G401.6 (cell line): ENCODE measurements around the gene NEDD4L.

Experiments
- FAIRE-seq: peaks from 2 replicates; lab custom pipeline; 2012; peaks lifted over from hg19 to GRCh38; lab: Jason Lieb, UNC

NEDD4L gene

DNA sequence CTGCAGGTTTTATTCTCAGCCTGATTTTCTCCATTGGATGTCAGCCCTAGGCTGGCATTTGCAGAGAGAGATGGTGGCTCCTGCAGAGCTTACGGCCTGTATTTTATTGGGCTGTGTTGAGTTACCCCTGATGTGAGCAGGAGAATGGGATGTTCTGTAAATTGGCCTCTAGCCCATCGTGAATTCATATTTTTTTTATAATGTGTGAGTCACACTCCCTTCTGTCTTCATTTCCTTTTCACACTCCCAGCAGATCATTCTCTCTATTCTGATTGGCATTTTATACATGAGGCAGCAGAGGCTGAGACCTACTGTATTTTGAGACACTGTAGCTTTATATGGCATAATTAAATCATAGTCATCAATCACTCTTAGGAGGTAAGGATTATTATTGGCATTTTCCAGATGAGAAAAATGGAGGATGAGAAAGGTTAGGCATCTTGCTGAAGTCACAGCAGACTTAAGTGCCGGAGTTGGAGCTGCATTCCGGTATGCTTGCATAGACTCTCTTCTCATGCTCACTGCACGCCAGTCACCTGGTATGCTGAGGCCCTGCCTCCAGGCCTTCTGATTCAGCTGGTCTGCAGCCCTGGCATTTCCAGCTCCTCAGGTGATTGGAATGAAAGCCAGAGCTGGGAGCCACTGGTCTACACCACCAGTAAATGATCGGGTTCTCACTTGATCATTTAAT lies 142.4 kb downstream of the NEDD4L start:
- FAIRE-seq = no peak

DNA sequence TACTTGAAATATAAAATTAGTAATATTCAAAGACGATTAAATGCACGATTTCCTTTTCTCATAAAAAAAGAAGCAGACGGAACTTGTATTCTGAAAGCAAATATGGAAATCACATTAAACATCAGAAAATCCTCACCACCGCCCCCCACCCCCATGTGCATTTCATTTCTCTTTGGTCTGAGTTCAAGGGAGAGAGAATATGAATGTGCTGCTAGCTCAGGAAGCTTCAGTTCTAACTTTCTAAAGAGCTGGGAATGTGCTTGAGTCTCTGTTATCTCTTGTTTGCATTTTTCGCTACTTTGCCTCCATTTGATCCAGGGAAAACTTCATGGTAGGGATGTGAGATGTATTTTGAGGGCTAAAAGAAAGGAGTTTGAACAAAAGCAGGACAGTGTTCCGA lies 143.6 kb downstream of the NEDD4L start:
- FAIRE-seq = no peak

DNA sequence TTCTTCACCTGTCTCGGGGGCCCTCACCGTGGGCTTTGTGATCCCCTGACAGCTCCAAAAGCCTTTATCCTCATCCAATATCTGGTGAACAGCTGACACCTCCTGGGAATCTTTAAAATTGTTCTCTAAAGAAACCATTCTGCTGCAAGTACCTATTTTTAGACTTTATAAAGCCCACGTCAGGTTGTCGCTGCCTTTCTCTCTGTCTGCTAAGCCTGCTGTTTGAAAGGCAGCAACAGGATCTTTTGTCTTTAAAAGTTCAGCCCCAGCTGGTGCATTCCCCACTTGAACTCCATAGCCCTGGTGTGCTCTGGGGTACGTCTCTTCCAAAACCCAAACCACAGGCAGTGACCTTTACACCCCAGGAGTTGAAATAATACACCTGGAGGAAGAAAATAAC lies 145.0 kb downstream of the NEDD4L start:
- no peak for FAIRE-seq

DNA sequence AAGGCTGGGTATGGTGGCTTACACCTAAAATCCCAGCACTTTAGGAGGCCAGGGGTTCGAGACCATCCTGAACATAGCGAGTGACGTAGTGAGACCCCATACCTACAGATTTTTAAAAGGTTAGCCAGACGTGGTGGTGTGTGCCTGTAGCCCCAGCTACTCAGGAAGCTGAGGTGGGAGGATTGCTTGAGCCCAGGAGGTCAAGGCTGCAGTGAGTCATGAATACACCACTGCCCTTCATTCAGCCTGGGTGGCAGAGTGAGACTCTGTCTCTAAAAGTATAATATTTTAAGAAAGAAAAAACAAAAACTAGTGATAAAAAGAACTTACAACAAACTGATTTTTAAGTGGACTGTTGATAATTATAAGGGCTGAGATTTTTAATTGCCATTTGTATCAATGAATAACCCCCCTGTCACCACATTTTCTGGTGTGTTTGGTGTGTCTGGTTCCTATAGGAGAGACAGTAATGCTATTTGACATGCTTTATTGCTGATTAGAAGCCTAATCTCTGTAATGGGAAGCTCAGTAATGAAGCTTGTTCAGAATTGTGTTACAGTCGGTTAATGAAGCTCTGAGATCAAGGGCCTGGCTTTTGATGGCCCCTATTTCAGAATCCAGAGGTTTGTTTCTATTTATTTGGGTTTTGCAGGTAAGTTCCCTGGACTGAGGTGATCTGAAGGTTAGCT lies 147.0 kb downstream of the NEDD4L start:
- no peak for FAIRE-seq

DNA sequence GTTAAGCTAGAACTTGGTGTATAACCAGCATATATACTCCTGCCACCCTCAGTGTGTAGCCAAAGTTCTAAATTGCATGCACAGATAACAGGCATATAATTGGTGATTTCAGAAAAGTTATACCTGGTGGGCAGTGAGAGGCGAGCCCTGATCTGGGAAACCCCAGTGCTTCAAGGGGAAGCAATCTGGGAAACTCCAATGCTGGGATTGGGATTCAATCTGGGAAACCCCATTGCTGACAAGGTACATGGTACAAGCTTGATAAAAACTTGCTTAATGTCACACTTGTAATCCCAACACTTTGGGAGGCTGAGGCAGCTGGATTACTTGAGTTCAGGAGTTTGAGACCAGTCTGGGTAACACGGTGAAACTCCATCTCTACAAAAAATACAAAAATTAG lies 147.6 kb downstream of the NEDD4L start:
- no peak for FAIRE-seq

DNA sequence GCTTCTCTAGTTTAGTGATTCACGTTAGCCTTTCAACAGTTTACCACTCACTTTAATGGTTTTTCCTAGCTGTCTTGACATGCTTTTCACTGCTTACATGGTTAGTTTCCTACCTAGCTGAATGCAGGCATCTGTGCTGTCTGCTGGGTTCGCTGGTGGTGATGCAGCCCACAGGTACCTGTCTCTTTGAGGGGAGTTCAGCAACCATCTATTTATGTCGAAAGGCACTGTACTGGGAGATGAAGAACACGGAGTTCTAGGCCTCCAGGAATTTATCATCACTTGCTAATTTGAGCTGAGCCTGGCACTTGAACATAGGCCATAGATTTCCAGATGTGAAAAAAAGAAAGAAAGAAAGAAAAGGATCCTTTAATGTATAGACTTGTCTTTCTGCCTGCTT lies 148.5 kb downstream of the NEDD4L start:
- FAIRE-seq = no peak

DNA sequence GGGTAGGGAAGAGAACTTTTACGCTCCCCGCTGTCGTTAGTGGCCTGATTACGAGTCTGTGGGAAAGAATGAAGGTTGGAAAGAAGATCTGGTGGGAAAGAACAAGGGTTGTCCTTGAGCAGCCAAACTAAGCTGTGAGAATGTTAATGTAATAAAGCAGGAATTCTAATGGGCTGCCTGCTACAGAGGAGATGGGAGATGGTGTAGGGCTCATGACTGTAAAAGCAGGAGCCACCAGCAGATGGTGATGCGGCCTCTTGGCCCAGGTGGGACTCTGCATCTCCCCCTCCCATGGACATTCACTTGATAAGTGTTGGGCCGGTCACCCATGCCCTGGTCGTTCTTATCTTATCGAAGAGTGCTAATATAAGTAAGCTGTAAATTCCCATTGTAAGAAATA lies 150.0 kb downstream of the NEDD4L start:
- FAIRE-seq = no peak

DNA sequence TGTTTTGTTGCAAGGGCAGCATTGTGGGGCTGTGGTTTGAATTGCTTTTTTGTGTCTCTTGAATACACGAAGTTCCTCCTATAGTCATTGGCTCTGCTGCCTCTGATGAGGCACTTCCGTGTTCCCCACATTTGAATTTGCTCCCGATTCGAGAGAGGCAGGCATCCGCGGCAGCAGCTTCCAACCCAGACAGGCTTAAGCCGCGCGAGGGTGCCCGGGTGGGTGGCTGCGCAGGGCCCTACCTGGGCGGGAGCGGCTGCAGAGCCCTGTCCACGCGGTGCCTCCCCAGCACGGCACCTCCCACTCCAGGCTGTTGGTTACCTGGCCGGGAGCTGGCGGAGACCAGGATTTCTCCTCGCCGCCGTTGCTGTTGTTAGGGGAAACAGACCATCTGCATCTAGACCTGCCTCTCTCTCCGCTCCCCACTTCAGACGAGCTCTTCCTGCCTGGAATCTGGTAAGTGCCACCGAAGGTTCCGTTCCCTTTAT lies 151.3 kb downstream of the NEDD4L start:
- FAIRE-seq = no peak

DNA sequence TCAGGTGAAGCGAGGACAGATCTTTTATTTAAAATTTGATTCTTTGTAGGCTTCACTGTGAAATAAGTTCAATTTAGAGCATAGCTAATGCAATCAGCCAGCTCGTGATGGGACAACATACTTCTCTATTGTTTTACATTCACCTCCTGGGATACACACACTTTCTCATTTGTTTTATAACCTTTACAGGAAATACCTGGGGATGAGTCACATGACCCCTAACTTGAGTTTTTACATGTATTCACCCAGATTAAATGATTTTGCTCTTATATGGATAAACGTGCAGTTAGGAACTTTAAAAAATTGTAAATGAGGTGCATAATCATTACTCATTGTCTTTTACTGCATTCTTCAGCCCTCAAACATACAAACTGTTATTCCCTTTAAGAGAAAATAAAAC lies 152.1 kb downstream of the NEDD4L start:
- FAIRE-seq = no peak

DNA sequence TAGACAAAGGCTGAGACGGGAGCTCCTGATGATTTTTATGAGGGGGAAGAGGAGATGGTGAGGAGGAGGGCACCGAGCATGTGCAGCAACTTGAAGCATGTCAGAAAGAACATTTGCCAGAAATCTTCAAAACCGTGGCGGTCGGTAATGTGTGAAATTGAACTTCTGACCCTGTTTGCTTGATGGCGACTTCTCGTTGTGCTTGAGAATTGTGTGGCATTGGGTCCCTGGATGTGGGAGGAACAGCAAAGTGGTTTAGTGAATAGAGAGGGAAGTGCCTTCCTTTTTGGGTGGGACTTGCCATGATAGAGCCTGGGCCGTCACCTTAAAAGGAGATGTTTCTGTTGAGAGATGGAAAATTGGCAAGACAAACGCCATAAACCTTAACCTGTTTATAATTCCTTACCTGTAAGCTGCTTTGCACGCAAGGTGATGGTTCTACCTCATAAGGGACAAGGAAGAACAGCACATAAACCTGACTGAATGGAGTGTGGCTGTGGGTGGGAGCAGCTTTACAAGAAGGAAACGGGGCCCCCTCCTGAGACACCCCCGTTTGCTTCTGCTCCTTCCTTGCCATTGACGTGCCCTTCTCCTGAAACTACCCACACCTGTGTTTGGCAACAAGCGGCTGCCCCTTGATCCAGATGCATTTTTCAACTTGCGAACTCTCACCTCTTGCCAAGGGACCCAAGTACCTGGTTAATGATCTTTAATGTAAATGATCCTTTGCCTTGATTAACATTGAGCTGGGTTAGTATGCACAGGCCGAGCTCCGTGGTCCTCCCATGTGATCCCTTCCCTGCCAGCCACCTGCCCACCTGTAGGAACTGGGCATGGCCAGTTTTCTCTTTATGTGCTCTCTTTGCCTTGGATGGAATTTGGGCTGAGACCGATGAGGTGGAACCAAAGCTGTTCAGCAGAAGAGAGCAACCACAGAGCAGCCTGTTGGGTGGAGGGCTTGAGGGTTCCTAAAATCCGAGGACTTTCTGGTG lies 153.2 kb downstream of the NEDD4L start:
- no peak for FAIRE-seq

DNA sequence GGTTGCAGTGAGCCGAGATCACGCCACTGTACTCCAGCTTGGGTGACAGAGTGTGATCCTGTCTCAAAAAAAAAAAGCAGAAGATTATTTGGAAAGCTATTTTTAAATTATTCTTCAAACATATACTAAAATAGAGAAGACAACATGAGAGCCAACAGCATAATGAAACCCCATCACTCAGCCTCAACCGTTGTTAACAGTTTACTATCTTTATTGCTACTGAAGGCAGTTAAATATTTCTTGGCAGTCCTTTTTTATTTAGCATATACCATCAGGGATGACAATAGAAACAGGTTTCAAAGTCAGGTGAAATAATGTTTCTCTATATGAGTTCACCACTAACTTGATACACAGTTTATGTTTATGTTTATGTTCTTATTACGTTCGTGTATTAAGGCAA lies 157.2 kb downstream of the NEDD4L start:
- FAIRE-seq = no peak

DNA sequence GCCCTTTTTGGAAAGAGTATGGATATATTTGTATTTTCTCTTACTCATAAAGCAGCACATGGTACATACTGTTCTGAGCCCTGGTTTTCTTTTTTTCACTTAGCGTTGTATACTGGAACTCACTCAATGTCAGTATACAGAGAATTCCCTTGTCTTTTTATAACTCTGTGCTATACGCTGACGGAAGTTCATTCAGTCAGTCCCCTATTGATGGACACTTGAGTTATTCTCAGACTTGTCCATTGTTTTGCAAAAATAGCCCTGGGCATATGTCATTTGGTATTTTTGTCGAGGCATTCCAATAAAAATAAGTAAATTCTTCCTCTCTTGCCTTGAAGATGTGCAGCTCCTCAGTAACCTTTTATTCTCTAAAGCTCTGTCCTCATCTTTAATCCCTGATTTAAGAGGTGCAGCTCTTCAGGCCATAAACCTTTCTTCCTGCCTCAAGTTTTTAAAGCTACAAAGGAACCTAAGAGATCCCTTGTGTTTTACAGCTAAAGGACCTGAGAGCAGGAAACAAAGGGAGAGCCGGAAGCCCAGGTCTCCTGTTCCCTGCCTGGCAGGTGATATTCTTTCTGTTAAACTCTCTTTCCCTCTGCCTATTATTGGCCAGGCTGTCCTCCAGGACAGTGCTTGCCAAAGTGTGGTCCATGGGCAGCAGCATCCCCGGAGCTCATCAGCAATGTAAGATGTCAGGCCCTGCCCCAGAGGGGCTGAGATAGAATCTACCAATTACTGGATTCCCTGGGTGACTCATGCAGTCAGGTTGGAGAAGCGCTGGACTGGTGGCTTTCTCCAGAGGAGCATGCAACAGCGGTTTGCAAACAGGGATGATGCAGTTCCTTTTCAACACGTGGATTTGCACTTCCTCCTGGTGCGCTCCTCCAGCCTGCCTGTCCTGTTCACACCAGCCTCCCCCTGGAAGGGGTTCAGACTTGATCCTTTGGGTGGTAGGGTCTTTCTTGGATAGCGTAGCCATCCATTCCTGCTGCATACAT lies 158.0 kb downstream of the NEDD4L start:
- no peak for FAIRE-seq

DNA sequence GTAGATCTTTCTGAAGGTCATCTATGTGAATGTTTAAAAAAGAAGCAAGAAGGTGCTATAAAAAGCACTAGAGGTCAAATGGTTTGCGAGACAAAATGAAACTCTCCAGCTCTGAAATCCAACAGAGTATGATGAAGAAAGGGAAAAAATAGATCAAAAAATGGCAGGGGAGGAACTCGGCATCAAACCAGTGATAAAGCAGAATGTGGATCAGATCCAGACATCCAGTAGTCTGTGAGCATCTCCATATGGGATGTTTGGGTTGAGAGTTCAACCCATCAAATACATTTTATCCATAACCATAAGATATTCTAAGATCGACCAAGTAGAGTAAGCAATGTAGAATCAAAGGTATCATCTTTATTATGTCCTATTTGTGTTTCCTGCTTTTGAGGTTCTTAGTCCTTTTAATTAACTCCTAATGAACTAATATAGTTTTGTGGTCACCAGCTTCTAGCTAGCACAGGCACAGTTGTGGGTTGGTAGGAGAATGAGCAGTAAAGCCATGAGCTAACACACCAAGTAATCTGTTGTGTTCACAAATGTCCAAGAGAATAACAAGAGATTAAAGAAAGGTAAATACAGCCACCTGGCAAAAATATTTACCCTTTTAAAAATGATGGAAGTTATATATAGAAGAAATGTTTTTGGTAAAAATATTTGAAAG lies 160.9 kb downstream of the NEDD4L start:
- no peak for FAIRE-seq

DNA sequence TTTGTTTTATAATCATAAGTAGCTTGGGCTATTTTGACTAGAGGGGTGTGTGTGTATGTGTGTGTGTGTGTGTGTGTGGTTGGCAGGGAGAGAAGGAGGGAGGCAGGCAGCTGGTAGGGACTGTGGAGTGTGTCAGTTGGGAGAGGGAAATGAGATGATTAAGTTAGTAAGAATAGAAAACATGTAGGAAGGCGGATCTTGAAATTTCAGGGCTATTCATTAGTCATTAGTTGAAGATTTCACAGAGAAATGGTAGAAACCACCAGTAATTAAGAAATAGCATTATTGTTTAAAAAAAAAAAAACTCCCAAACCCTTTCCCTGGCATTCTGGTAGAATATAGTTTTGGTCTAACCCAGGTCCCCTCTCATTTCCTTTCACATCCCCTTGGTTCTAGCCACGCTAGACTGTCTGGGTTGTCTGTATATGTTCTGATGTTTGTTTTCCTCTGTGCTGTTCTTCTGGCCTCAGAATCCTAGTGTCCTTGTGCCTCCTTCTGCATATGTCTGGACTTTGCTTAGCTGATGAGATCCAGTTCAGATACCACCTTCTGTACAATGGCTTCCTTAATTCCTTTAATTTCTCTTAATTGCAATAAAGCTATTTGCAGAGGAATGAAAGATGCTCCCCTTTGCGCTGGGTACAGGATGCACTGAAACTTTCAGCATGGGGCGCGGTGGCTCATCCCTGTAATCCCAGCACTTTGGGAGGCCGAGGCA lies 161.6 kb downstream of the NEDD4L start:
- FAIRE-seq = no peak

DNA sequence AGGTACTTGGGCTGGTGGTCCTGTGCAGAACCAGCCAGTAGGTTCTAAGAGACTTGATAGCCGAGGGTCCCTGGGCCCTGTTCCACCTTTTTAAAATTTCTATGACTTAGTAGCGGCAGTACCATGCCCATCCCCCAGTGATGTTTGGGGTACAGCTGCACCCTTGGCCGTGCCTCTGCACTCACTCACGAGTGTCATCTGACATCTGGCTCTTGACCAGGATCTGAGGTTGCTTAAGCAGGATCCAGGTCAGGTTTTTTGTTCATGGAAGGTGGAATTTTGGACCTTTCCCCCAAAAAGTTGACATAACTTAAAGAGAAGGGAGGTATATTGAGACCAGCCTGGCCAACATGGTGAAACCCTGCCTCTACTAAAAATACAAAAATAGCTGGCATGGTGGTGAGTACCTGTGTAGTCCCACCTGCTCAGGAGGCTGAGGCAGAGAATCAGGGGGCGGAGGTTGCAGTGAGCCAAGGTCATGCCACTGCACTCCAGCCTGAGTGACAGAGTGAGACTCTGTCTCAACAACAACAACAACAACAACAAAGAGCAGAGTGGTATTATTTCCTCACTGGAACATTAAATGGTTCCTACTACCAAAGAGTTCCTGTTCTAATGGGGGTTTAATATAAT lies 163.6 kb downstream of the NEDD4L start:
- no peak for FAIRE-seq

DNA sequence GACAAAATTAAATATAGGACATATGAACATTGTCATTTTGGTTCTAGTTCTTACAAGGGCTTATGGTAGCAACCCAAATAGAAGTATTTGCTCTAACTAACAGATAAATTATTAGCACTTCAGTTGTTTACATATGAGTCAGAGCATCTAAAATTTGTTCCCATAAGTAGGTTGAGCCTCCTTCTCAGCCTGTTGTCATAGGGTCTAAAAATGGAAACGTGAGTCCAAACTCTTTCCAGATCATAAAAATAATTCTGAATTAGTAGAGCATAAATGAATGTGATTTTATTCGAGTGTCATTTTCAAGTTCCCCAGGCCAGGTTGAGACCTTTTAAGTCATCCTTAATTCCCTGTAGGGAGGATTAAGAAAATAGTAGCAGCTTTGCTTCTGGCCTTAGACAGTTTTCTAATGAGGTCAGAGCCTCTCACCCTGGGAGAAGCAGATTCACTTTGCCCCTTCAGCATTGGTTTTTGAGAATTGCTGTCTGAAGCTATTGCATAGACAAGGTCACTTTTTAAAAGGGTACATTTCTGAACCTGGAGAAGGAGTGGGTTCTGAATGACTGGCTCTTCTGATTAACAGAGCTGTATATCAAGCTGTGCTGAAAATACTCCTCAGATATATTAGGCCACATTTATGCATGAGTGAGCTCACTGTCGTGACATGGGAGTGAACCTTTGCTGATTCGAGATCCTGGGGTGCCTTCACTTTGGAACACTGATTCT lies 164.3 kb downstream of the NEDD4L start:
- FAIRE-seq = no peak

DNA sequence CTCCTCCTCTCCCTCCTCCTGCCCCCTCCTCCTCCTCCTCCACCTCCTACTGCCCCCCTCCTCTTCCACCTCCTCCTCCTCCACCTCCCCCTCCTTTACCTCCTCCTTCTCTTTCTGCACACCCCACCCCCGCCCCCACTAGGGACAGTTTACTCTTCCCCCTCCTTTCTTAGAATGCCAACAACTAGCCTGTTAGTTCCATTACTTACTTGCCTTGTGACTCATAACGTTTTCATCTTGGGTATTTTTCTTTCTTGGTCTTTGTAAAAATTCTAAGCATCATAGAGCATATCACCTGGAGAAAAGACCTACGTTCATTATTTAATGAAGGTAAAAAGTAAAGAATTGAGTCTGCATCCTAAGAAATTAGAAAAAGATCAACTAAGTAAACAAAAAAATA lies 165.3 kb downstream of the NEDD4L start:
- no peak for FAIRE-seq

DNA sequence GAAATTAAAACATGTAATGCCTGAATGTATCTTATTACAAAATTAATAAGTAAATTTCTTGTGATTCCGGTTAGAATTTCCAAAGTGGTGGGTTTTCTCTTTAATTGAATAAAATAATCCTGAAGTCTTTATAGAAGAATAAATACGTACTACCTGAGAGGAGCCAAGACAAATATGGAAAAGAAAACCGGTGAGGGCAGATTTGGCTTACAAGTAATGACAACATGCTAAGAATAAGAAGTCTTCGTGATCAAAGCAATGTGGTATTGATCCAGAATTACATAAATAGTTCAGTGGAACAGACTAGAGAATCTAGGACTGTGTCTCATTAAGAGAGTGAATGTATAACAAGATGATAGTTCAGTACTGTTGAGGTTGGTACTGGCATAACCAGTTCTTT lies 167.5 kb downstream of the NEDD4L start:
- FAIRE-seq = no peak

DNA sequence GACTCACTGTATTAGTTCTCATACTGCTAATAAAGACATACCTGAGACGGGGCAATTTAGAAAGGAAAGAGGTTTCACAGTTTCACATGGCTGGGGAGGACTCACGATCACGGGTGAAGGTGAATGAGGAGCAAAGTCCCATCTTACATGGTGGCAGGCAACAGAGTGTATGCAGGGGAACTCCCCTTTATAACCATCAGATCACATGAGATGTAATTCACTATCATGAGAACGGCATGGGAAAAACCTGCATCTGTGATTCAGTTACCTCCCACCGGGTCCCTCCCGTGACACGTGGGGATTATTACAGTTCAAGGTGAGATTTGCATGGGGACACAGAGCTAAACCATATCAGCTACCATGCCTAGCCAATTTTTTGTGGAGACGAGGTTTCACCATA lies 168.2 kb downstream of the NEDD4L start:
- FAIRE-seq = no peak
